ENCODE measurements around the gene HYPK. TPM values are rescaled to one million over a fixed set of nuclear protein-coding genes. Genes with fewer than 3 reads are reported as not detected.

HYPK gene, protein sequence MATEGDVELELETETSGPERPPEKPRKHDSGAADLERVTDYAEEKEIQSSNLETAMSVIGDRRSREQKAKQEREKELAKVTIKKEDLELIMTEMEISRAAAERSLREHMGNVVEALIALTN
- total RNA-seq (10 to 100 TPM; 19.2 to 23.6 (median 21.8) TPM), total RNA-seq (2.7 to 22.5 (median 9.5) reads per million in 29 experiments)
- 18.0 TPM for total RNA-seq (2013)

DNA sequence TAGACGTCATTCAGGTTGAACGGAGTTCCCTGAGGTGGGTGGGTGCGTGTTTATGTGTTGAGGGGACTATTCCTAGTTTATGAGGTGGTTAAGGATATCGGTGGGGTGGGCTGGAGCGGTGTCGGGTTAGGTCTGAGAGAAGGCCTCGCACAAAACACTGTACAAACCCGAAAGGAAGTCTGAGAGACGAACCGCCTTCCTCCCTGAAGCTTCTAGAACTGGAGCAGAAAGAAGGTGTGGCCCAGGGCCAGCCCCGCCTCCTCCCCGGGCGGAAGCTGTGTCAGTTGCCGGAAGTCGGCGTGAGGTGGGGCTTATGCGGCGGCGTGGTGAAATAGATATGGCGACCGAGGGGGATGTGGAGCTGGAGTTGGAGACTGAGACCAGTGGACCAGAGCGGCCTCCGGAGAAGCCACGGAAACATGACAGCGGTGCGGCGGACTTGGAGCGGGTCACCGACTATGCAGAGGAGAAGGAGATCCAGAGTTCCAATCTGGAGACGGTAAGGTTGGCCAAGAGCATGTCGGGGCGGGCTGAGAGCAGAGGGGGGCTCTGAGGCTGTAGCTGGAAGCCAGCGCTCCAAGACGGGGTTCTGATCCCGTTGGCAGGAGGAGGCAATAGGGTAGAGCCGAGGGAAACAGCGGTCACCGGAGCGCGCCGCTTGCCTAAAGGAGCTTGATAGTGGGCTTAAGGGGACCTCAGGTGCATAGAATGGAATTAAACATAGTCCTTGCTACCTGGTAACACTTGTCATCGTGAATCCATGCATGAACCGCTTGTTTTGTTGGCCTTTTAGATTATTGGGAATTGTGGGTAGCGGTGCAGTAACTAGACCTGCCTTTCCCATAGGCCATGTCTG is at the start of gene HYPK:
Gene HYPK, plus strand, starts transcription at position 314 of the 856 bp plus-strand sequence. Its CDS starts 24 bp downstream, at position 338.
- peak; percentile 96 to 99 (median 98) for ATAC-seq (replicated peaks in 1 of 4)
- H3K4me1 Mint-ChIP-seq, result peaks cover 49 to 54% (median 53%) of the 10 kb centered on the region in 3 donors

DNA sequence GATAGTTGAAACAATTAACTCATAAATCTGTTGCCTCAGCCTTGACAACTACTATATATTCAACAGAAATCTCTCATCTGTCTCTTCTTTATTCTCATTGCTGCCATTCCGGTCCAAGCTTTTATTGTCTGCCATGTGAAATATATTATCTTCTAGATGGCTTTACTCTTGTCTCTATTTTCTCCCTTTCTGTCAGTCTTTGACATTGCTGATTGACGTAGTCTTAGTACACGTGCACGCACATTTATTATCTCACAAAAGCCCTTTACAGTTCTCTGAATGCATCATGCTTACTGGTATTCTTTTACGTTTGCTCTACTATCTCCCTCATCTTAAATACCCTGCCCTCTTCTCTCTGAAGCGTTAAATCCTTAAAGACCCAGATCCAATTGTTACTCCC is 48.5 kb upstream of the HYPK start:
- H3K36me3 ChIP-seq (ENCODE audit: control insufficient read depth in 2 of 2, extremely low read depth in 1 of 2, insufficient read depth in 1 of 2, low read length in 1 of 2), result peaks cover 2 to 49% of the 10 kb centered on the region in 2 donors

More for the DNA sequence above, at the start of gene HYPK:
- Mint-ChIP-seq H3K9me3 (no peaks in the 10 kb centered on the region), H3K27ac (peak within 1 kb of the TSS; percentile 98), H3K4me3 (peak within 1 kb of the TSS; percentile 97 to 99 (median 99)), H3K27me3 (no peaks in the 10 kb centered on the region), H3K36me3 (peaks cover 49% of the 10 kb centered on the region)
- H3K27me3 ChIP-seq (replicated peaks in 1 of 2; ENCODE audit: control insufficient read depth in 2 of 2, extremely low read depth in 1 of 2, insufficient read depth in 2 of 2, low read length in 1 of 2), result no peaks in the 10 kb centered on the region
- ChIA-PET POLR2A (interaction anchor here (0.6 to 1.2 kb wide), 6 partner anchors 21 to 627 kb away, joined by 3 to 11 read pairs (median 4); partner anchors contain the start of genes MFAP1 (in 2 of the 2) and CTDSPL2 (in 1 of the 2)), CTCF (interaction anchor here (0.6 to 1.4 kb wide), 4 partner anchors 10 to 55 kb away, joined by 3 to 5 read pairs (median 5); partner anchors contain the start of genes ELL3 (in 1 of the 2), MFAP1 (in 1 of the 2) and PDIA3 (in 1 of the 2))
- peaks cover 7 to 61% of the 10 kb centered on the region in 2 donors for H3K36me3 ChIP-seq (ENCODE audit: control insufficient read depth in 2 of 2, extremely low read depth in 1 of 2, insufficient read depth in 1 of 2, low read length in 1 of 2)
- DNase-seq, result peak; percentile 84 to 95 (median 92)
- H3K27ac ChIP-seq (ENCODE audit: low read length), result peak within 1 kb of the TSS; percentile 77
- 7% methylated on average over 42 of the region's 44 CpGs for WGBS (ENCODE audit: insufficient coverage)
- H3K4me1 ChIP-seq (ENCODE audit: control insufficient read depth in 1 of 2, extremely low read depth in 1 of 2, insufficient read depth in 2 of 2, low read length in 2 of 2), result peaks cover 15 to 23% of the 10 kb centered on the region in 2 experiments
- peak within 1 kb of the TSS; percentile 80 to 90 for H3K4me3 ChIP-seq (ENCODE audit: control insufficient read depth in 1 of 2, extremely low read depth in 1 of 2, low read length in 1 of 2)
- H3K9me3 ChIP-seq, result no peaks in the 10 kb centered on the region

DNA sequence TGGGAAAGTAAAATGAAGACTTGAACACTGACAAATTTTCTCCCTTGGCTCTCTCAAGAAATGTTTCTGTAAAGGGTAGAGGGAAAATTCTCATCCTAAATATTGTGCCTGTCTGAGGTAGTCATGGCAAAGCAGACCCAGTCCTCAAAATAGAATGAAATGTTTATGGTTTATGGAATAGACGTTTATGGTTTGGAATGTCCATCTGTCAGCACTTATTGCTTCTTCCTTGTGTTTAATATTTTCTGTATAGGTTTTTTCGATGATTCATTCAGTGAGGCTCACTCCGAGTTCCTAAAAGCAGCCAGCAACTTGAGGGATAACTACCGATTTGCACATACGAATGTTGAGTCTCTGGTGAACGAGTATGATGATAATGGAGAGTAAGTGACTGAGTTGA is 37.6 kb upstream of the HYPK start:
- Mint-ChIP-seq H3K9me3 (no peaks in the 10 kb centered on the region), H3K4me3 (no peak overlapping the region), H3K36me3 (peaks cover 45% of the 10 kb centered on the region), H3K27ac (peak overlapping the region in 1 of 2 donors; percentile 31), H3K4me1 (peaks cover 0 to 7% (median 3%) of the 10 kb centered on the region in 3 donors), H3K27me3 (no peaks in the 10 kb centered on the region)
- no peak overlapping the region for H3K4me3 ChIP-seq (ENCODE audit: control insufficient read depth in 1 of 2, extremely low read depth in 1 of 2, low read length in 1 of 2)
- no peaks in the 10 kb centered on the region for H3K4me1 ChIP-seq (ENCODE audit: control insufficient read depth in 1 of 2, extremely low read depth in 1 of 2, insufficient read depth in 2 of 2, low read length in 2 of 2)
- H3K36me3 ChIP-seq (ENCODE audit: control insufficient read depth in 2 of 2, extremely low read depth in 1 of 2, insufficient read depth in 1 of 2, low read length in 1 of 2), result peaks cover 5 to 93% of the 10 kb centered on the region in 2 donors
- H3K9me3 ChIP-seq, result no peaks in the 10 kb centered on the region
- ChIA-PET POLR2A (no interaction called here), CTCF (no interaction called here)
- 93% methylated on average over 4 of the region's 6 CpGs for WGBS (ENCODE audit: insufficient coverage)
- H3K27me3 ChIP-seq (replicated peaks in 1 of 2; ENCODE audit: control insufficient read depth in 2 of 2, extremely low read depth in 1 of 2, insufficient read depth in 2 of 2, low read length in 1 of 2), result no peaks in the 10 kb centered on the region
- H3K27ac ChIP-seq (ENCODE audit: low read length), result no peak overlapping the region
- ATAC-seq (replicated peaks in 1 of 4), result no peak
- no peak for DNase-seq

More for the DNA sequence above, 48.5 kb upstream of the HYPK start:
- Histone ChIP-seq H3K4me1 (ENCODE audit: control insufficient read depth in 1 of 2, extremely low read depth in 1 of 2, insufficient read depth in 2 of 2, low read length in 2 of 2) (peaks cover 21 to 47% of the 10 kb centered on the region in 2 experiments), H3K4me3 (ENCODE audit: control insufficient read depth in 1 of 2, extremely low read depth in 1 of 2, low read length in 1 of 2) (no peak overlapping the region), H3K27ac (ENCODE audit: low read length) (no peak overlapping the region), H3K27me3 (replicated peaks in 1 of 2; ENCODE audit: control insufficient read depth in 2 of 2, extremely low read depth in 1 of 2, insufficient read depth in 2 of 2, low read length in 1 of 2) (no peaks in the 10 kb centered on the region), H3K9me3 (no peaks in the 10 kb centered on the region)
- DNase-seq (no peak), ATAC-seq (replicated peaks in 1 of 4) (no peak)
- POLR2A ChIA-PET, result interaction anchor here in 1 of 2 donors (0.8 kb wide), 1 partner anchor 43 kb away, joined by 3 read pairs; no protein-coding TSS in a partner anchor
- Mint-ChIP-seq H3K4me1 (peaks cover 58 to 72% (median 66%) of the 10 kb centered on the region in 3 donors), H3K27me3 (no peaks in the 10 kb centered on the region), H3K4me3 (peak overlapping the region; percentile 1 to 91 (median 45)), H3K9me3 (no peaks in the 10 kb centered on the region), H3K36me3 (peaks cover 15% of the 10 kb centered on the region), H3K27ac (peak overlapping the region; percentile 36 to 50)
- CTCF ChIA-PET, result no interaction called here
- WGBS (ENCODE audit: insufficient coverage), result 100% methylated on average over 3 of the region's 6 CpGs

DNA sequence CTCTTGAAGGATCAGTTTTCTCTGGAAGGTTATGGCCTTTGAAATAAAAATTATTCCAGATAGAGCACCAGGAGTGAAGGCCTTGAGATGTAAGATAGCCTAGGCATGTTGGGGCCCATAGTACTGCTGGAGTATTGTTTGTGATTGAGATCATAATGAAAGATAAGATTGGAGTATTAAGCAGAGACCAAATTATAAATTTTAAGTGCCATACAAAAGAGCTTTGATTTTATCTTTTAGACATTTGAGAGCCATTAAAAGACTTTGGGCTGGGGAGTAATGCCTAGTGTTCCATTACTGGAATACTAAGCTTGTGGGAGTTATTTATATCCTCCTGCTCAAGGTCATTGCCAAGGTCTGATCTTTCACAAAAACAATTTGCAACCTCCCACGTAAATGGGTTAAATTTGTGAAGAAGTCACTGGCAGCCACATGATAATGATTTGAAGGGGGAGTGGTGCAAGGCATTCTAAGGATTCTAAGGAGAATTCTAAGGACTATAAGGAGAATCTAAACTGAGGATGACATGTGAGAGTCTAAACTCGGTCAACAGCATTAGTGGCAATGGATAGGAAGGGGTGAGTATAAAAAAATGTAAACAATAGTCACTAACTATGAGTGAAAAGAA is 36.5 kb upstream of the HYPK start:
- ChIA-PET POLR2A (no interaction called here), CTCF (interaction anchor here in 1 of 2 donors (1.6 kb wide), 1 partner anchor 13 kb away, joined by 3 read pairs; the partner anchor contains the start of gene ELL3)
- Mint-ChIP-seq H3K4me3 (no peak overlapping the region), H3K27ac (no peak overlapping the region), H3K4me1 (peaks cover 0 to 7% (median 3%) of the 10 kb centered on the region in 3 donors), H3K9me3 (no peaks in the 10 kb centered on the region), H3K36me3 (peaks cover 54% of the 10 kb centered on the region), H3K27me3 (no peaks in the 10 kb centered on the region)
- DNase-seq (no peak), ATAC-seq (replicated peaks in 1 of 4) (no peak)
- Histone ChIP-seq H3K27me3 (replicated peaks in 1 of 2; ENCODE audit: control insufficient read depth in 2 of 2, extremely low read depth in 1 of 2, insufficient read depth in 2 of 2, low read length in 1 of 2) (no peaks in the 10 kb centered on the region), H3K36me3 (ENCODE audit: control insufficient read depth in 2 of 2, extremely low read depth in 1 of 2, insufficient read depth in 1 of 2, low read length in 1 of 2) (peaks cover 5 to 93% of the 10 kb centered on the region in 2 donors), H3K4me3 (ENCODE audit: control insufficient read depth in 1 of 2, extremely low read depth in 1 of 2, low read length in 1 of 2) (no peak overlapping the region), H3K4me1 (ENCODE audit: control insufficient read depth in 1 of 2, extremely low read depth in 1 of 2, insufficient read depth in 2 of 2, low read length in 2 of 2) (no peaks in the 10 kb centered on the region), H3K9me3 (no peaks in the 10 kb centered on the region), H3K27ac (ENCODE audit: low read length) (no peak overlapping the region)
- no CpG with 5 or more reads among the region's 2 CpGs for WGBS (ENCODE audit: insufficient coverage)

DNA sequence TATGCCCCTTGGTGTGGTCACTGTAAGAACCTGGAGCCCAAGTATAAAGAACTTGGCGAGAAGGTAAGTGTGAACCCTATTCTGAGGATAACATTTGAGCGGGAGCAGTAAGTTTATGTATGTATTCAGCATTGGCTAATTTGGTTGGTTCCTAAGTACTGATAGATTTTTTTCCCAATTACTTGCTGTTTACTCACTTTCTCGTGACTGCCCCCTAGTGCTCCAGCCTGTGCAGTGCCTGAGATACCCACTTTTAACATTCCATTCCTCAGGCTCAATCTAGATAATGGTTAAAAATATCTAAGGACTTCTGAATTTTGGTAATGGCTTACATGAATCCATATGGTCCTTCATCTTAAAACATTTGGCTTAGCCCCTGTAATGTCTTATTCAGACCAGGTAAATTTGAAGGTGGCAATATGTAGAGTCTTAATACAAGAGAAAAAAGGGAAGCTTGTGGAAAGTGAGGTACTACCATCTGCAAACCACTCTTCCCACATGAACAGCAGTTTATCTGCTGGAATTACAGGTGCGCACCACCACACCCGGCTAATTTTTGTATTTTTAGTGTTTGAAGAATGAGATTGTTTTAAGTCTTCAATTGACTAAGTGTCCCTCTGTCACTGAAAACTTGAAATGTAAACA is 30.7 kb upstream of the HYPK start:
- peak; percentile 72 to 81 (median 78) for ATAC-seq (replicated peaks in 1 of 4)
- WGBS (ENCODE audit: insufficient coverage), result no CpG with 5 or more reads among the region's 5 CpGs
- Histone ChIP-seq H3K27me3 (replicated peaks in 1 of 2; ENCODE audit: control insufficient read depth in 2 of 2, extremely low read depth in 1 of 2, insufficient read depth in 2 of 2, low read length in 1 of 2) (no peaks in the 10 kb centered on the region), H3K27ac (ENCODE audit: low read length) (no peak overlapping the region), H3K4me1 (ENCODE audit: control insufficient read depth in 1 of 2, extremely low read depth in 1 of 2, insufficient read depth in 2 of 2, low read length in 2 of 2) (no peaks in the 10 kb centered on the region), H3K4me3 (ENCODE audit: control insufficient read depth in 1 of 2, extremely low read depth in 1 of 2, low read length in 1 of 2) (no peak overlapping the region), H3K9me3 (no peaks in the 10 kb centered on the region), H3K36me3 (ENCODE audit: control insufficient read depth in 2 of 2, extremely low read depth in 1 of 2, insufficient read depth in 1 of 2, low read length in 1 of 2) (peaks cover 4 to 82% of the 10 kb centered on the region in 2 donors)
- Mint-ChIP-seq H3K27ac (no peak overlapping the region), H3K36me3 (peaks cover 46% of the 10 kb centered on the region), H3K4me3 (no peak overlapping the region), H3K4me1 (peaks cover 0 to 5% (median 4%) of the 10 kb centered on the region in 3 donors), H3K9me3 (no peaks in the 10 kb centered on the region), H3K27me3 (no peaks in the 10 kb centered on the region)
- CTCF ChIA-PET, result interaction anchor here in 1 of 2 donors (0.8 kb wide), 1 partner anchor 13 kb away, joined by 6 read pairs; no protein-coding TSS in a partner anchor
- POLR2A ChIA-PET, result interaction anchor here in 1 of 2 donors (0.5 kb wide), 1 partner anchor 23 kb away, joined by 5 read pairs; no protein-coding TSS in a partner anchor
- peak in 29 of 35 experiments; percentile 15 to 78 (median 53) for DNase-seq

Measured in T-cell (primary cell).